Panc1 (cell line): ENCODE measurements around the gene CTBP1. TPM values are rescaled to one million over a fixed set of nuclear protein-coding genes. Genes with fewer than 3 reads are reported as not detected.

Experiments
- ATAC-seq: fragments of 200-7000 bp; cut with Tn5 transposase; 2 replicates; pipeline ENCODE4 v1.9.1; 2020; ENCODE audit warnings: mild to moderate bottlenecking, moderate library complexity
- BruUV-seq: library from RNA; stranded (reverse); fragments of 400-500 nt; replicated peaks from 2 replicates; lab custom pipeline; 2021; lab: Mats Ljungman, UMichigan
- CTCF ChIA-PET: fragments of 300-600 bp; sonication (Branson Sonifier 250); formaldehyde crosslinking; loops from one replicate; lab custom pipeline; 2022; ENCODE audit warnings: antibody characterized with exemption; lab: Charles Lee
- POLR2A ChIA-PET: fragments of 300-600 bp; sonication (Branson Sonifier 250); formaldehyde crosslinking; loops from one replicate; lab custom pipeline; 2022; ENCODE audit warnings: antibody characterized with exemption; lab: Charles Lee
- DNase-seq: peaks from one replicate; pipeline ENCODE4 v3.0.0-alpha.2; 2010; ENCODE audit warnings: low read depth, low spot score
- H3K27ac ChIP-seq: 2 replicates; pipeline ENCODE4 v1.5.1; 2011; ENCODE audit warnings: mild to moderate bottlenecking, low read length, inconsistent platforms
- H3K27me3 ChIP-seq: fragments of 200-500 bp; sonication (Bioruptor generic); 2 replicates; pipeline ENCODE4 v1.6.0; 2014; ENCODE audit warnings: low read length, inconsistent platforms; ENCODE audit not compliant: control insufficient read depth, insufficient read depth
- H3K36me3 ChIP-seq: fragments of 200-500 bp; sonication (Bioruptor generic); 2 replicates; pipeline ENCODE4 v1.5.1; 2014; ENCODE audit warnings: inconsistent platforms, mild to moderate bottlenecking, low read length, moderate library complexity; ENCODE audit not compliant: control insufficient read depth, insufficient read depth
- H3K4me1 ChIP-seq: 2 replicates; pipeline ENCODE4 v1.5.1; 2011; ENCODE audit warnings: inconsistent platforms, mild to moderate bottlenecking, low read length, moderate library complexity; ENCODE audit not compliant: control insufficient read depth, insufficient read depth
- H3K4me3 ChIP-seq, 2 experiments: 2 replicates each; pipeline ENCODE4 v1.5.1; 2011 to 2012; ENCODE audit warnings: low read depth in 2 of 2, low read length in 2 of 2, mild to moderate bottlenecking in 2 of 2, inconsistent platforms in 1 of 2, moderate library complexity in 1 of 2
- H3K9me3 ChIP-seq: fragments of 200-500 bp; sonication (Bioruptor generic); 2 replicates; pipeline ENCODE4 v1.5.1; 2014; ENCODE audit warnings: low read depth, mild to moderate bottlenecking, inconsistent platforms, low read length, moderate library complexity; ENCODE audit not compliant: control insufficient read depth, insufficient read depth
- POLR2AphosphoS5 ChIP-seq: IDR thresholded peaks from 2 replicates; pipeline ENCODE4 v1.6.1; 2012; ENCODE audit warnings: mild to moderate bottlenecking, low read depth, low read length, moderate library complexity
- SIN3A ChIP-seq: IDR thresholded peaks from 2 replicates; pipeline ENCODE4 v1.6.1; 2012; ENCODE audit warnings: low read depth, mild to moderate bottlenecking, low read length, moderate library complexity, borderline replicate concordance; ENCODE audit not compliant: insufficient read depth
- TCF7L2 ChIP-seq: IDR thresholded peaks from 2 replicates; pipeline ENCODE4 v1.6.1; 2011; ENCODE audit warnings: mild to moderate bottlenecking, low read depth, low read length, inconsistent platforms
- in situ Hi-C: cut with HindIII; loops from 2 replicates; pipeline ENCODE4 v1.10.0; 2016; ENCODE audit warnings: low sequenced_read_pairs, low pct_unique_long_range_greater_than_20kb
- intact Hi-C: fragments of 100-400 bp; cut with micrococcal nuclease; formaldehyde crosslinking; loops from one replicate; pipeline ENCODE4 v1.10.0; 2022; ENCODE audit not compliant: unreplicated experiment
- total RNA-seq: library from RNA; stranded (reverse); gene quantifications from one replicate; pipeline ENCODE4 v1.2.1, GENCODE V29; 2021; ENCODE audit not compliant: unreplicated experiment
- TF ChIP-seq, protein P1 (sequence below): fragments of 450-650 bp; IDR thresholded peaks from 2 replicates; pipeline ENCODE4 v1.5.1; 2017; ENCODE audit warnings: mild to moderate bottlenecking
- TF ChIP-seq, protein P2 (sequence below), 2 experiments: IDR thresholded peaks; 2 replicates each; pipeline ENCODE4 v1.6.1; 2011 to 2012; ENCODE audit warnings: low read depth in 2 of 2, control low read depth in 1 of 2, low read length in 1 of 2, mild to moderate bottlenecking in 1 of 2, moderate library complexity in 1 of 2; ENCODE audit not compliant: insufficient read depth in 1 of 2

Gene CTBP1
- total RNA-seq, 1 experiment from 2014 or later = 157 TPM

DNA sequence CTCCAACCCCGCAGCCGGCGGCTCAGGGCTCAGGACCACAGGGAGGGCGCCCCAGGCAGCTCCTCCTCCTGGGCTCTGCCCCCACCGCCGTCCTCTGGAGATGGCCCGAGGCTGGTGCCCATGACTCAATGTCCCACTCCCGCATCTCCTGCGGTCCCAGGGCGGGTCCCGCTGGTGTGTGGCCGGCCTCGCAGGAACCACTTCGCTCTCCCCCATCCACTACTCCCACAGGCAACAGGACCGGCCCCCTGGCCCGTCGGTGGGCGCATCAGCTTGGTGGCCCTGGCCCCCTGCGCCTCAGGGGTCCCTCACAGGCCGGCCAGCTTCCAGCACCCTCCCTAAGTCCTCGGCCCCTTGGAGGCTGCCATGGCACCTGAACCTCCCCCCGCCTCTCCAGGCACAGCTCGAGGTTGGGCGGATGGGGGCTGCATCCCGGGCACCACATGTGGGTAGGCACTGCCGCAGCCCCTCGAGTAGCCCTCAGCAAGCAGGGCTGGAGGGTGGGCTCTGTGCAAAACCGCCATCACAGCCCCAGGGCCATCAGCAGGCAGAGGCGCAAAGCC lies 53.7 kb downstream of the CTBP1 start:
- ATAC-seq (no peak), DNase-seq (no peak)
- H3K4me3 ChIP-seq = peak overlapping the region in 1 of 2 experiments; percentile 12; a peak in 1 of 4 replicates
- BruUV-seq = no TSS peak
- intact Hi-C loops = no loop called here
- in situ Hi-C loops = no loop called here
- no peaks in the 10 kb centered on the region for H3K36me3 ChIP-seq
- no peaks in the 10 kb centered on the region for H3K9me3 ChIP-seq
- TF ChIP-seq POLR2AphosphoS5 (no peak), TCF7L2 (no peak), SIN3A (no peak)
- TF ChIP-seq, protein P1, sequence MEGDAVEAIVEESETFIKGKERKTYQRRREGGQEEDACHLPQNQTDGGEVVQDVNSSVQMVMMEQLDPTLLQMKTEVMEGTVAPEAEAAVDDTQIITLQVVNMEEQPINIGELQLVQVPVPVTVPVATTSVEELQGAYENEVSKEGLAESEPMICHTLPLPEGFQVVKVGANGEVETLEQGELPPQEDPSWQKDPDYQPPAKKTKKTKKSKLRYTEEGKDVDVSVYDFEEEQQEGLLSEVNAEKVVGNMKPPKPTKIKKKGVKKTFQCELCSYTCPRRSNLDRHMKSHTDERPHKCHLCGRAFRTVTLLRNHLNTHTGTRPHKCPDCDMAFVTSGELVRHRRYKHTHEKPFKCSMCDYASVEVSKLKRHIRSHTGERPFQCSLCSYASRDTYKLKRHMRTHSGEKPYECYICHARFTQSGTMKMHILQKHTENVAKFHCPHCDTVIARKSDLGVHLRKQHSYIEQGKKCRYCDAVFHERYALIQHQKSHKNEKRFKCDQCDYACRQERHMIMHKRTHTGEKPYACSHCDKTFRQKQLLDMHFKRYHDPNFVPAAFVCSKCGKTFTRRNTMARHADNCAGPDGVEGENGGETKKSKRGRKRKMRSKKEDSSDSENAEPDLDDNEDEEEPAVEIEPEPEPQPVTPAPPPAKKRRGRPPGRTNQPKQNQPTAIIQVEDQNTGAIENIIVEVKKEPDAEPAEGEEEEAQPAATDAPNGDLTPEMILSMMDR = no peak
- TF ChIP-seq, protein P2, sequence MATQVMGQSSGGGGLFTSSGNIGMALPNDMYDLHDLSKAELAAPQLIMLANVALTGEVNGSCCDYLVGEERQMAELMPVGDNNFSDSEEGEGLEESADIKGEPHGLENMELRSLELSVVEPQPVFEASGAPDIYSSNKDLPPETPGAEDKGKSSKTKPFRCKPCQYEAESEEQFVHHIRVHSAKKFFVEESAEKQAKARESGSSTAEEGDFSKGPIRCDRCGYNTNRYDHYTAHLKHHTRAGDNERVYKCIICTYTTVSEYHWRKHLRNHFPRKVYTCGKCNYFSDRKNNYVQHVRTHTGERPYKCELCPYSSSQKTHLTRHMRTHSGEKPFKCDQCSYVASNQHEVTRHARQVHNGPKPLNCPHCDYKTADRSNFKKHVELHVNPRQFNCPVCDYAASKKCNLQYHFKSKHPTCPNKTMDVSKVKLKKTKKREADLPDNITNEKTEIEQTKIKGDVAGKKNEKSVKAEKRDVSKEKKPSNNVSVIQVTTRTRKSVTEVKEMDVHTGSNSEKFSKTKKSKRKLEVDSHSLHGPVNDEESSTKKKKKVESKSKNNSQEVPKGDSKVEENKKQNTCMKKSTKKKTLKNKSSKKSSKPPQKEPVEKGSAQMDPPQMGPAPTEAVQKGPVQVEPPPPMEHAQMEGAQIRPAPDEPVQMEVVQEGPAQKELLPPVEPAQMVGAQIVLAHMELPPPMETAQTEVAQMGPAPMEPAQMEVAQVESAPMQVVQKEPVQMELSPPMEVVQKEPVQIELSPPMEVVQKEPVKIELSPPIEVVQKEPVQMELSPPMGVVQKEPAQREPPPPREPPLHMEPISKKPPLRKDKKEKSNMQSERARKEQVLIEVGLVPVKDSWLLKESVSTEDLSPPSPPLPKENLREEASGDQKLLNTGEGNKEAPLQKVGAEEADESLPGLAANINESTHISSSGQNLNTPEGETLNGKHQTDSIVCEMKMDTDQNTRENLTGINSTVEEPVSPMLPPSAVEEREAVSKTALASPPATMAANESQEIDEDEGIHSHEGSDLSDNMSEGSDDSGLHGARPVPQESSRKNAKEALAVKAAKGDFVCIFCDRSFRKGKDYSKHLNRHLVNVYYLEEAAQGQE (IDR thresholded peaks at IDR 0.05; ENCODE audit: insufficient read depth in 1 of 2, low read depth in 2 of 2, low read length in 1 of 2) = no peak
- no peaks in the 10 kb centered on the region for H3K27me3 ChIP-seq
- ChIA-PET POLR2A (no interaction called here), CTCF (no interaction called here)
- H3K27ac ChIP-seq = no peak overlapping the region
- H3K4me1 ChIP-seq = peaks cover 18% of the 10 kb centered on the region

DNA sequence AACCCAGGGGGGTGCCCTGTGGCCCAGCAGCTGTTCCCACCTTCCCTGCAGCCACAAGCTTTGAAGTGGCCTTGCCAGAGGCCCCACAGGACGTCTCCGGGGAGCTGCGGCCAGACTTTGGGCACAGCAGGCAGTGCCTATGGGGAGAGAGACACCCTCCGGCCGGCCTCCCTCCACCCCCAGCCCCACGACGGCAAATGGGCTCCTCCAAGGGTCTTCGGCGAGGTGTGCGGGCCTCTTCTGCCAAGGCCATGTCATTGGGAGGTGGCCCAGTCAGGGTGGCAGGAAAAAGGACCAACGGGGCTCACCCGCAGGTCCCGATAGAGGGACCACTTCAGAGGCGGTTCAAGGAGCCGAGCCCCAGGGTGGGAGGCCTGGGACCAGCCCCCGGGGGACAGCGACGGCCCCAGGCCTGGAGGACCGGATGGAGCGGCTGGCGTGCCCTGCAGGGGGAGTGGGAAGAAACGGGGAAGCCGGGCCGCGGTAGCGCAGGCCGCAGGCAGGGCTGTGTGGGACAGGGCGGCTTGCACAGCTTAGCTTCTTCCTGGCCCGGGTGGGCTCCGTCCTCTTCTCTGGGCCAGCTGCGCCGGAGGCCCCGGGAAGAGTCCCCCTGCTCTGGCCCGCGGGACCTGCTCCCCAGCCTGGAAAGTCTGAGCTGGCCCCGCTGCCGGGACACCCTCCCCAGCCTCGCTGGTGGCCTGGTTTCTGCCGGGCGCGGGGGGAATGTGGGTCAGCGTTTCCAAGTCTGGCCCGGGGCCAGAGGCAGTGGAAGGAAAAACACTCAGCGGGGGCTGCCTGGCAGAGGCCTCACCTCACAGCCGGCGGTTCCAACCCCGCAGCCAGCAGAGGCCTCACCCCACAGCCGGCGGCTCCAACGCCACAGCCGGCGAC lies 54.7 kb downstream of the CTBP1 start:
- Histone ChIP-seq H3K4me1 (peaks cover 18% of the 10 kb centered on the region), H3K27ac (no peak overlapping the region), H3K4me3 (peak overlapping the region in 1 of 2 experiments; percentile 12; a peak in 1 of 4 replicates), H3K36me3 (no peaks in the 10 kb centered on the region), H3K27me3 (no peaks in the 10 kb centered on the region), H3K9me3 (no peaks in the 10 kb centered on the region)
- no peak for DNase-seq
- TF ChIP-seq TCF7L2 = no peak
- TF ChIP-seq POLR2AphosphoS5 = no peak
- TF ChIP-seq, protein P2 (IDR thresholded peaks at IDR 0.05; ENCODE audit: insufficient read depth in 1 of 2, low read depth in 2 of 2, low read length in 1 of 2) = no peak
- no peak for TF ChIP-seq SIN3A
- TF ChIP-seq, protein P1 = no peak
- intact Hi-C loops = no loop called here
- CTCF ChIA-PET = no interaction called here
- BruUV-seq = no TSS peak
- POLR2A ChIA-PET = interaction anchor here (0.6 kb wide), 1 partner anchor 364 kb away, joined by 3 read pairs; no protein-coding TSS in a partner anchor
- in situ Hi-C loops = no loop called here
- no peak for ATAC-seq
